ENCODE measurements around the gene ECI2.

Gene ECI2

GRCh38 chr6:4170297-4170696 lies 34.9 kb upstream of the ECI2 start:
- Histone ChIP-seq H3K27ac (no peak overlapping the region), H3K9ac (ENCODE audit: insufficient read length) (no peak overlapping the region), H3K36me3 (ENCODE audit: insufficient read depth, low read length) (no peaks in the 10 kb centered on the region), H3K4me3 (no peak overlapping the region), H3K9me3 (ENCODE audit: low read depth, low read length) (no peaks in the 10 kb centered on the region)
- no peak for DNase-seq (ENCODE audit: low read depth, low spot score)
- TF ChIP-seq EZH2 (IDR thresholded peaks at IDR 0.05) (no peak), POLR2AphosphoS5 (IDR thresholded peaks at IDR 0.05; ENCODE audit: borderline replicate concordance, low read depth, low read length) (no peak), FOXP2 (optimal IDR thresholded peaks at IDR 0.05; ENCODE audit: control extremely low read depth, extremely low read length, insufficient read depth) (no peak)

GRCh38 chr6:4169028-4169789 lies 33.8 kb upstream of the ECI2 start:
- no peak overlapping the region for H3K4me3 ChIP-seq
- no peak overlapping the region for H3K9ac ChIP-seq (ENCODE audit: insufficient read length)
- TF ChIP-seq EZH2 (IDR thresholded peaks at IDR 0.05) (no peak), FOXP2 (optimal IDR thresholded peaks at IDR 0.05; ENCODE audit: control extremely low read depth, extremely low read length, insufficient read depth) (no peak), POLR2AphosphoS5 (IDR thresholded peaks at IDR 0.05; ENCODE audit: borderline replicate concordance, low read depth, low read length) (no peak)
- no peaks in the 10 kb centered on the region for H3K36me3 ChIP-seq (ENCODE audit: insufficient read depth, low read length)
- H3K9me3 ChIP-seq (ENCODE audit: low read depth, low read length): no peaks in the 10 kb centered on the region
- DNase-seq (ENCODE audit: low read depth, low spot score): no peak
- H3K27ac ChIP-seq: no peak overlapping the region

DNA sequence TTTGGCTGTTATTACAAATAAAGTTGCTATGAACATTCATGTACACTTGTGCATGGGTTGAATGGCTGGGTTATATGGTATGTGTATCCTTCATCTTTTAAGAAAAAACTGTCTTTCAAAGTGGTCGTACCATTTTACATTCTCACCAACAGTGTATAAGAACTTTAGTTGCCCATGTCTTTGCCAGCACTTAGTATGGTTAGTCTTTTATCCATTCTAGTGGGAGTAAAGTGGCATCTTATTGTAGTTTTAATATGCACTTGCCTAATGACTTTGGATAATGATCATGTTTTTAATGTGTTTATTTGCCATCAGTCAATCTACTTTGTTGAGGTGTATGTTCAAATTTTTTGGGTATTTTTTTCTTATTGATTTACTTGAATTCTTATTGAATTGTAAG lies 32.5 kb upstream of the ECI2 start:
- no peaks in the 10 kb centered on the region for H3K36me3 ChIP-seq (ENCODE audit: insufficient read depth, low read length)
- no peak overlapping the region for H3K27ac ChIP-seq
- H3K9ac ChIP-seq (ENCODE audit: insufficient read length): no peak overlapping the region
- no peak overlapping the region for H3K4me3 ChIP-seq
- DNase-seq (ENCODE audit: low read depth, low spot score): no peak
- TF ChIP-seq EZH2 (IDR thresholded peaks at IDR 0.05) (no peak), POLR2AphosphoS5 (IDR thresholded peaks at IDR 0.05; ENCODE audit: borderline replicate concordance, low read depth, low read length) (no peak), FOXP2 (optimal IDR thresholded peaks at IDR 0.05; ENCODE audit: control extremely low read depth, extremely low read length, insufficient read depth) (no peak)
- H3K9me3 ChIP-seq (ENCODE audit: low read depth, low read length): no peaks in the 10 kb centered on the region

DNA sequence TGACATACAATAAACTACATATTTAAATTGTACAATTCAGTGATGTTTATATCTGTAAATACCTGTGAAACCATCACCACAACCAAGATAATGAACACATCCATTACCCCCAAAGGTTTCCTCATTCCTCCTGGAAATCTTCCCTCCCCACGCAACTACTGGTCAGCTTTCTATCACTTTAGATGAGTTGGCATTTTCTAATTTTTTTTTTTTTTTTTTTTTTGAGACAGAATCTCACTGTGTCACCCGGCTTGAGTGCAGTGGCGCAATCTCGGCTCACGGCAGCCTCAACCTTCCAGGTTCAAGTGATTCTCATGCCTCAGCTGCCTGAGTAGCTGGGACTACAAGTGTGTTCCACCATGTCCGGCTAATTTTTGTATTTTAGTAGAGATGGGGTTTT lies 31.7 kb upstream of the ECI2 start:
- TF ChIP-seq FOXP2 (optimal IDR thresholded peaks at IDR 0.05; ENCODE audit: control extremely low read depth, extremely low read length, insufficient read depth): no peak
- TF ChIP-seq EZH2 (IDR thresholded peaks at IDR 0.05): no peak
- TF ChIP-seq POLR2AphosphoS5 (IDR thresholded peaks at IDR 0.05; ENCODE audit: borderline replicate concordance, low read depth, low read length): no peak
- Histone ChIP-seq H3K36me3 (ENCODE audit: insufficient read depth, low read length) (no peaks in the 10 kb centered on the region), H3K9me3 (ENCODE audit: low read depth, low read length) (no peaks in the 10 kb centered on the region), H3K4me3 (no peak overlapping the region), H3K9ac (ENCODE audit: insufficient read length) (no peak overlapping the region), H3K27ac (no peak overlapping the region)
- no peak for DNase-seq (ENCODE audit: low read depth, low spot score)

DNA sequence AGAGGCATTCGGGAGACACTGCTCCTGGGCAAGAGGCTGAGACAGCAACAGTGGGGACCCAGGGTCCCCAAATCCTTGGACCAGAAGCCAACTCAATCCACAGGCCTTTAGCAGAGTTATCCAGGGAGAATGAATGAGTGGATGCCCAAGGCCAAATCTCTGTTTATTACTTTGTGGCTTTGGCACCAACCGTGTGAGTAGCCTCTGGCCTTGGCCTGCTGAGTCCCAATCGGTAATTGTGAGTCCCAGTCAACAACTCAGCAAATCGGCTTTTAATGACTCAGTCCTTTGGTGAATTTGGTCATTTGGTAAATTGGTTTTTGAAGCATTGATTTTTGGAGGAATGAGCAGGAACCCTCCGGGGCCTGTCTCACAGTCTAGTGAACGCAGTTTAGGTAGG lies 29.1 kb upstream of the ECI2 start:
- no peak for TF ChIP-seq FOXP2 (optimal IDR thresholded peaks at IDR 0.05; ENCODE audit: control extremely low read depth, extremely low read length, insufficient read depth)
- TF ChIP-seq EZH2 (IDR thresholded peaks at IDR 0.05): no peak
- no peak for TF ChIP-seq POLR2AphosphoS5 (IDR thresholded peaks at IDR 0.05; ENCODE audit: borderline replicate concordance, low read depth, low read length)
- no peak for DNase-seq (ENCODE audit: low read depth, low spot score)
- Histone ChIP-seq H3K9ac (ENCODE audit: insufficient read length) (no peak overlapping the region), H3K27ac (no peak overlapping the region), H3K9me3 (ENCODE audit: low read depth, low read length) (no peaks in the 10 kb centered on the region), H3K4me3 (no peak overlapping the region), H3K36me3 (ENCODE audit: insufficient read depth, low read length) (no peaks in the 10 kb centered on the region)

DNA sequence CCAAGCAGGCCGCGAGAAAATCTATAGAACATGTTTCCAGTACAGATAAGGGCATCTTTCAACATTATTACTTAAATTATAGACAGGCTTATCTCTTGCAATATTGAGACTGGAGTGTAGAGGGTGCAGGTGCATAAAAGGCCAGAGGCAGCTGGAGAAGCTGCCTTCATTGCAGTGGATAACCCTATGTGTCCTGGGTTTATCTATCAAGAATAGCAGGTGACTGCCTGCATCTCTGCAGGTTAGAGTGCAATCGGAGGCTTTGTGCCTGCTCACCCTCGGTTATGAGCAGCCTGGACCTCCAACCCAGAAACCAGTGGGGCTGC lies 28.7 kb upstream of the ECI2 start:
- Histone ChIP-seq H3K9me3 (ENCODE audit: low read depth, low read length) (no peaks in the 10 kb centered on the region), H3K36me3 (ENCODE audit: insufficient read depth, low read length) (no peaks in the 10 kb centered on the region), H3K4me3 (no peak overlapping the region), H3K9ac (ENCODE audit: insufficient read length) (no peak overlapping the region), H3K27ac (no peak overlapping the region)
- TF ChIP-seq EZH2 (IDR thresholded peaks at IDR 0.05) (no peak), FOXP2 (optimal IDR thresholded peaks at IDR 0.05; ENCODE audit: control extremely low read depth, extremely low read length, insufficient read depth) (no peak), POLR2AphosphoS5 (IDR thresholded peaks at IDR 0.05; ENCODE audit: borderline replicate concordance, low read depth, low read length) (no peak)
- no peak for DNase-seq (ENCODE audit: low read depth, low spot score)

DNA sequence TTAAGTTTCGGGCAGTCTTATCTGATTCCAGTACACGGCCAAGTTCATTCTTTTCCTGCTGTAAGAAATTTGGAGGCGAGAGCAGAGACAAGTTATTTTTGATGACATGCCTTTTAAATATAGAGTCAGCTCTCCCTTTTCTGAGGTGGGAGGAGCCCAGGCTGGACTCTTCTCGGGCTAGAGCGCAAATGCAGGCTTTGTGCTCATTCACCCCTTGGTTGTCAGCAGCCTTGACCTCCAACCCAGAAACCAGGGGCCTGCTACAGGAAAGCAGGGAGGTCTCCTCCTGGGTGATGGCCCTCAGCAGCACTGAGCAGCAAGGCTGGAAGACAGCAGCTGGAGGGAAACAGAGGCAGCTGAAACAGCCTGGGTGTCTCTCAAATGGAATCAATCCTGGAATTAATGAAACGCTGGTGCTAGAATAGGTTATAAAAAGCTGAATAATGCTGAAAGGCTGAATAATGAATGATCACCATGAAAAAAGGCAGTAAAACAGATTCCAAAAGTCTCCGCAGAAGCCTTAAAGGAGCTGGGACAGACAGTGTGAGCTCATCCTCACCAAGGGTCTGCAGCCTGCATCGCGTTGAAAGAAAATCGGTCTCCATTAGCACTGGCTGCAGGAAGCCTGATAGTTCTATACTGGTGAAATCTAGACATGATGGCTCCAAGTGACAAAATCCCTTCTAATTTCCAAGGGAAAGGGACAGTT lies 28.2 kb upstream of the ECI2 start:
- Histone ChIP-seq H3K27ac (no peak overlapping the region), H3K36me3 (ENCODE audit: insufficient read depth, low read length) (no peaks in the 10 kb centered on the region), H3K4me3 (no peak overlapping the region), H3K9me3 (ENCODE audit: low read depth, low read length) (no peaks in the 10 kb centered on the region), H3K9ac (ENCODE audit: insufficient read length) (no peak overlapping the region)
- no peak for DNase-seq (ENCODE audit: low read depth, low spot score)
- no peak for TF ChIP-seq FOXP2 (optimal IDR thresholded peaks at IDR 0.05; ENCODE audit: control extremely low read depth, extremely low read length, insufficient read depth)
- no peak for TF ChIP-seq EZH2 (IDR thresholded peaks at IDR 0.05)
- TF ChIP-seq POLR2AphosphoS5 (IDR thresholded peaks at IDR 0.05; ENCODE audit: borderline replicate concordance, low read depth, low read length): no peak

DNA sequence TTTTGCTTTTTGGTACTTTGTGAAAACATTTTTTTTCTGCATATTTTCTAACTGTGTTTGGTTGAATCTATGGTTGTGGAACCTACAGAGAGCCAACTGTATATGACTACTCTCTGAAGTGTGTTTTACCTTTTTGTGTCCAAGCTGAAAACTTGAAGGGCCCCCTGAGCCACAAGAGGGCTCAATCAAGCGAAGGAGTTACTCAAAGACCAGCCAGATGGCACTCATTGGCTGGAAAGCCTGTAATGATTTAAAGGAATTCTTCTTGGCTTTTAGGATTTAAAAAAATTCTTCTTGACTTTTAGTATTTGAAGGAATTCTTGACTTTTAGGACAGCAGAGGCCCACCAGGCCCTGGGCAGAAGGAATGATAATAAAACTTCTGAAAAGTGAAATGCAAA lies 27.0 kb upstream of the ECI2 start:
- no peak overlapping the region for H3K4me3 ChIP-seq
- no peaks in the 10 kb centered on the region for H3K9me3 ChIP-seq (ENCODE audit: low read depth, low read length)
- H3K36me3 ChIP-seq (ENCODE audit: insufficient read depth, low read length): no peaks in the 10 kb centered on the region
- TF ChIP-seq FOXP2 (optimal IDR thresholded peaks at IDR 0.05; ENCODE audit: control extremely low read depth, extremely low read length, insufficient read depth) (no peak), POLR2AphosphoS5 (IDR thresholded peaks at IDR 0.05; ENCODE audit: borderline replicate concordance, low read depth, low read length) (no peak), EZH2 (IDR thresholded peaks at IDR 0.05) (no peak)
- H3K27ac ChIP-seq: no peak overlapping the region
- no peak overlapping the region for H3K9ac ChIP-seq (ENCODE audit: insufficient read length)
- DNase-seq (ENCODE audit: low read depth, low spot score): no peak
